ENCODE data around the gene DLG2. TPM values are rescaled to one million over a fixed set of nuclear protein-coding genes. Genes with fewer than 3 reads are reported as not detected.

The DLG2 gene
- total and polyA plus RNA-seq, 4 donors, result 0.30 to 5.5 (median 0.68) TPM

DNA sequence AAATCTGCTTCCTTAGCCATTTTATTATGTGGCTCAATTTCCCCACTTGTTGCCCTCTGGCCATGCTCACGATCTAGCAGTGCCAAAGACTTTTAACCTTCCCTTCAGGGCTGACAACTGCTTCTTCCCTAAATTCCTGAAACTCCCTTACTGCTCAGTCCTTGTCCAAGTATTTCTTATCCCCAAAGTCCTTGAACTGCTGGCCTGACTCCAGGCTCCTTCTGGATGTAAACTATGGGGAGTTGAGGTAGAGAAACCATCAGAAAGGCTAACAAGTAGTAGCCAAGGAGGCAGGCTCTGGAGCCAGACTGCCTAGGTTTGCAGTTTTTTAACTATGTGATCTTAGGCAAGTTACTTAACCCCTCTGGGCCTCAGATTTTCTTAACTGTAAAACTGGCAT lies 2082.3 kb downstream of the DLG2 start:
- TF ChIP-seq RXRA (IDR thresholded peaks at IDR 0.05), result no peak
- no peak for TF ChIP-seq TAF1 (conservative IDR thresholded peaks at IDR 0.05)
- no peak for TF ChIP-seq GABPA (IDR thresholded peaks at IDR 0.05 in 1 of 2, conservative IDR thresholded peaks at IDR 0.05 in 1 of 2)
- 85% methylated on average over 1 of the region's 1 CpG for WGBS
- H3K9ac ChIP-seq (ENCODE audit: low read depth in 1 of 2, low read length in 2 of 2), result no peak overlapping the region
- DNase-seq (ENCODE audit: low spot score), result no peak
- no peaks in the 10 kb centered on the region for H3K27me3 ChIP-seq (ENCODE audit: control insufficient read depth in 4 of 4, insufficient read depth in 4 of 4, low read length in 3 of 4)
- H3K36me3 ChIP-seq (ENCODE audit: control insufficient read depth in 4 of 4, insufficient read depth in 3 of 4, low read depth in 1 of 4, low read length in 3 of 4), result no peaks in the 10 kb centered on the region
- H3K4me1 ChIP-seq (ENCODE audit: control insufficient read depth in 4 of 4, insufficient read depth in 4 of 4, low read length in 3 of 4), result no peaks in the 10 kb centered on the region
- no peaks in the 10 kb centered on the region for H3K9me3 ChIP-seq (ENCODE audit: control insufficient read depth in 4 of 4, low read length in 3 of 4)
- H3K4me3 ChIP-seq (ENCODE audit: low read depth in 1 of 3, low read length in 3 of 3), result no peak overlapping the region
- H3K27ac ChIP-seq (ENCODE audit: low read depth in 1 of 2, low read length in 2 of 2), result no peak overlapping the region

DNA sequence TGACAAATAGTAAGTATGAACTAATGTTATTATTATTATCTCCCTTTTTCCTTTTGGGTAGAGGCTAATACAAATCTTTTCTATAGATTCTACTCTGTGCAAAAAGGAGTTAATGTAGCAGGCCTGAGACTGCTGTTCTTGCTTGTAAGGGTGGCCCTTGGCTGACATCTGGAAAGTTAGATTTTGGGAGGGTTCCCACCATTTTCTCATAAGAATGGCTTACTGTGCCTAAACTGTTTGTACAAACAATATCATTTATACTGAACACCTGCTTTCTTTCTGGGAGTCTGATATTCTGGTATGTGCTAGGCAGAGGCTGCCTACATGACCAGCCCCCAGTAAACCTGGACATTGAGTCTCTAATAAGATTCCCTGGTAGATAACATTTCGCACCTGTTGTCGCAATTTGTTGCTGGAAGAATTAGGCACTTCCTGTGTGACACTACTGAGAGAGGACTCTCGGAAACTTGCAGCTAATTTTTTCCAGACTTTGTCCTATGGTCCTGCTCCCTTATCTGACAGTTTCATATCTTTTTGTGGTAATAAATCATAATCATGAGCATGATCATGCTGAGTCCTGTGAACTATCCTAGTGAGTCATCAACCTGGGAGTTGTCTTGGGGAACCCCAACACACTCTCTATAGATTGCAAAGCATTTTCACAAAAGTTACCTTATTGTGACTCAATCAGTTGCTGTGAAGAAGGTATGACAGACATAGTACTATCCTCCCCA lies 2083.3 kb downstream of the DLG2 start:
- no peaks in the 10 kb centered on the region for H3K27me3 ChIP-seq (ENCODE audit: control insufficient read depth in 4 of 4, insufficient read depth in 4 of 4, low read length in 3 of 4)
- H3K36me3 ChIP-seq (ENCODE audit: control insufficient read depth in 4 of 4, insufficient read depth in 3 of 4, low read depth in 1 of 4, low read length in 3 of 4), result no peaks in the 10 kb centered on the region
- H3K4me1 ChIP-seq (ENCODE audit: control insufficient read depth in 4 of 4, insufficient read depth in 4 of 4, low read length in 3 of 4), result no peaks in the 10 kb centered on the region
- no peak overlapping the region for H3K9ac ChIP-seq (ENCODE audit: low read depth in 1 of 2, low read length in 2 of 2)
- H3K9me3 ChIP-seq (ENCODE audit: control insufficient read depth in 4 of 4, low read length in 3 of 4), result no peaks in the 10 kb centered on the region
- TF ChIP-seq GABPA (IDR thresholded peaks at IDR 0.05 in 1 of 2, conservative IDR thresholded peaks at IDR 0.05 in 1 of 2) (no peak), EGR1 (IDR thresholded peaks at IDR 0.05; ENCODE audit: low read depth in 2 of 2) (no peak), RXRA (IDR thresholded peaks at IDR 0.05) (no peak), RAD21 (IDR thresholded peaks at IDR 0.05) (no peak), ZBTB33 (IDR thresholded peaks at IDR 0.05) (no peak), YY1 (IDR thresholded peaks at IDR 0.05) (no peak), HNF4G (IDR thresholded peaks at IDR 0.05) (no peak), SP1 (IDR thresholded peaks at IDR 0.05) (no peak), JUND (IDR thresholded peaks at IDR 0.05) (no peak), HNF4A (conservative IDR thresholded peaks at IDR 0.05) (no peak), ATF3 (IDR thresholded peaks at IDR 0.05) (no peak), NR2F2 (IDR thresholded peaks at IDR 0.05) (no peak), FOXA1 (IDR thresholded peaks at IDR 0.05) (no peak), REST (IDR thresholded peaks at IDR 0.05) (no peak), FOXA2 (IDR thresholded peaks at IDR 0.05) (no peak)
- TF ChIP-seq, protein P1, sequence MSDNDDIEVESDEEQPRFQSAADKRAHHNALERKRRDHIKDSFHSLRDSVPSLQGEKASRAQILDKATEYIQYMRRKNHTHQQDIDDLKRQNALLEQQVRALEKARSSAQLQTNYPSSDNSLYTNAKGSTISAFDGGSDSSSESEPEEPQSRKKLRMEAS (IDR thresholded peaks at IDR 0.05), result no peak
- no peak overlapping the region for H3K27ac ChIP-seq (ENCODE audit: low read depth in 1 of 2, low read length in 2 of 2)
- H3K4me3 ChIP-seq (ENCODE audit: low read depth in 1 of 3, low read length in 3 of 3), result no peak overlapping the region
- no peak for DNase-seq (ENCODE audit: low spot score)
- 87% methylated on average over 3 of the region's 3 CpGs for WGBS
